ENCODE measurements around the gene IL31.

The IL31 gene

GRCh38 chr12:122183588-122183940 lies 9.5 kb upstream of the IL31 start:
- TF ChIP-seq SIN3A (IDR thresholded peaks at IDR 0.05; ENCODE audit: borderline replicate concordance, insufficient read depth, low read length) (no peak), REST (IDR thresholded peaks at IDR 0.05; ENCODE audit: insufficient read depth in 1 of 2, low read depth in 2 of 2, low read length in 2 of 2) (no peak), POLR2AphosphoS5 (IDR thresholded peaks at IDR 0.05; ENCODE audit: low read depth, low read length) (no peak), TAF1 (IDR thresholded peaks at IDR 0.05; ENCODE audit: borderline replicate concordance, insufficient read depth, low read length) (no peak), FOXP2 (optimal IDR thresholded peaks at IDR 0.05; ENCODE audit: borderline replicate concordance, extremely low read depth, extremely low read length, insufficient read depth) (no peak)

GRCh38 chr12:122182887-122183587 lies 9.0 kb upstream of the IL31 start, which contains the start of gene LRRC43:
Gene LRRC43, plus strand, starts transcription at chr12:122183123. Its CDS starts 22 bp downstream, at chr12:122183145.
- TF ChIP-seq SIN3A (IDR thresholded peaks at IDR 0.05; ENCODE audit: borderline replicate concordance, insufficient read depth, low read length) (no peak), REST (IDR thresholded peaks at IDR 0.05; ENCODE audit: insufficient read depth in 1 of 2, low read depth in 2 of 2, low read length in 2 of 2) (no peak), POLR2AphosphoS5 (IDR thresholded peaks at IDR 0.05; ENCODE audit: low read depth, low read length) (no peak), FOXP2 (optimal IDR thresholded peaks at IDR 0.05; ENCODE audit: borderline replicate concordance, extremely low read depth, extremely low read length, insufficient read depth) (no peak), TAF1 (IDR thresholded peaks at IDR 0.05; ENCODE audit: borderline replicate concordance, insufficient read depth, low read length) (no peak)

GRCh38 chr12:122172262-122172939 lies 1.6 kb downstream of the IL31 start:
- TF ChIP-seq REST (IDR thresholded peaks at IDR 0.05; ENCODE audit: insufficient read depth in 1 of 2, low read depth in 2 of 2, low read length in 2 of 2) (no peak), TAF1 (IDR thresholded peaks at IDR 0.05; ENCODE audit: borderline replicate concordance, insufficient read depth, low read length) (no peak), SIN3A (IDR thresholded peaks at IDR 0.05; ENCODE audit: borderline replicate concordance, insufficient read depth, low read length) (no peak), POLR2AphosphoS5 (IDR thresholded peaks at IDR 0.05; ENCODE audit: low read depth, low read length) (no peak)

- no peak for TF ChIP-seq TAF1 (IDR thresholded peaks at IDR 0.05; ENCODE audit: borderline replicate concordance, insufficient read depth, low read length)
- no peak for TF ChIP-seq REST (IDR thresholded peaks at IDR 0.05; ENCODE audit: insufficient read depth in 1 of 2, low read depth in 2 of 2, low read length in 2 of 2)
- TF ChIP-seq SIN3A (IDR thresholded peaks at IDR 0.05; ENCODE audit: borderline replicate concordance, insufficient read depth, low read length): no peak
- TF ChIP-seq POLR2AphosphoS5 (IDR thresholded peaks at IDR 0.05; ENCODE audit: low read depth, low read length): no peak
- no peak for TF ChIP-seq FOXP2 (optimal IDR thresholded peaks at IDR 0.05; ENCODE audit: borderline replicate concordance, extremely low read depth, extremely low read length, insufficient read depth)
Measured at GRCh38 chr12:122171399-122171798, 2.6 kb downstream of the IL31 start.

All from PFSK-1 (cell line).